CD4-positive, alpha-beta T cell treated with Interferon alpha-2 for 1 hour (primary cell): ENCODE measurements around the gene GLP1R.

Experiments used
- DNase-seq, 2 donors: peaks; one replicate each; pipeline ENCODE4 v3.0.0-alpha.2; 2020 to 2022

Gene GLP1R

GRCh38 chr6:39047434-39048327, 900 bp upstream of the GLP1R start:
- DNase-seq: no peak

GRCh38 chr6:39049575-39050283, 1.1 kb downstream of the GLP1R start:
- DNase-seq: no peak

- no peak for DNase-seq
Observed at GRCh38 chr6:39050453-39051112, 2.0 kb downstream of the GLP1R start.

DNA sequence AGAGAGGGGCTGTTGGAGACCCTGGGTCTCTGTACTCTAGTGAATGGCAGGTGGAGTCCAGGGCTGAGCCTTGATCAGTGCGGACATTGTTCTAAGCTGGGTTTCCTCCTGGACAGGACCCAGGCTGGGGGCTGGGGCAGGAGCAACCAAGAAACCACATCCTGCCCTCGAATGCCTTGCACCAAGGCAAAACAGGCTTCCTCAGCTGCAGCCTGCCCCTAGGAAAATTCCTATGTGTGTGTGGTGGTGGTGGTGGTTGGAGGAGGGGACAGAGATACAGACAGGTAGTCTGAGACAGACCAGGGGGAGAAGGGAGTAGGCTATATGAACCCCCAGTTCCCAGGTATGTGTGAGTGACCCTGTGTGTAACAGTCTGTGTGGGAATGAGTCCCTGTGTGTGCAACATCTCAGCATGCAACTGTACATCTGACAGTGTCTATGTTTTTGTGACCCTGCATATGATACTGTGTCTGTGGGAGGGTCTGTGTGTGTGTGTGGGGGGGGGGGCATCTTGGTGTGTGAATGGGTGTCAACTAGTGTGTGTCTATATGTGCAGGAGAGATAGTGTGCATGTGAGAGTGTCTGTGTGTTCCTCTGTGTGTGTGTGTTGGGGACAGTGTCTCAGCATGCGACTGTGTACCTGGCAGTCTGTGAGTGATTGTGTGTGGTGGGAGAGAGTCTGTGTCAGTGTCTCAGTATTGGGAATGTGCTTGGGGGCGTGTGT, 3.0 kb downstream of the GLP1R start:
- DNase-seq: no peak

GRCh38 chr6:39053016-39053624, 4.5 kb downstream of the GLP1R start:
- DNase-seq: no peak

- DNase-seq: no peak
Observed at GRCh38 chr6:39053854-39054576, 5.4 kb downstream of the GLP1R start.

DNA sequence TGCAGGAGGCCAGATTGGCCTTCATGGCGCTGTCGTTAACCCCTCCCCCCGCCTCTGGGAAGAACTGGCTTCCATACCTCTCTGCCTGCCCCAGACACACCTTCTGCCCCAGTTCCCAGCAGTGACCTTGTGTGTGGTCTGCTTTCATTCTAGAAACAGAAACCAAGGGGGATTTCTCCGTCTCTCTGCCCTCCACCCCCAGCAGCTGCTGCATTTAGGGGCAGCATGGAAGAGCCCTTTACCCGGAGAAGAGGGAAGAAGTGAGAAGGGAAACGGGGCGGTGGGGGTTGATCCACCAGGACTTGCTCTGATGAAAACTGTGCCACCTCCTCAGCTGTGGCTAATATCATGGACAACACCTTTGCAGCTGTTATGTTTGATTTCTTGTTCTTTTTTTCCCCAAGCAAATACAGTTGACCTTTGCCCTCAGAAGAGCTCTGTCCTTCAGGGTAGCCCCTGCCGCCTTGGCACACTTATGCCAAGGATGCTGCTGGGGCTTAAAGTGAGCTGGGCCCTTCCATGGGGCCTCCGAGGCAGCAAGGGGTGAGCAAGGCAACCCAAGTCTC, 6.1 kb downstream of the GLP1R start:
- no peak for DNase-seq

DNA sequence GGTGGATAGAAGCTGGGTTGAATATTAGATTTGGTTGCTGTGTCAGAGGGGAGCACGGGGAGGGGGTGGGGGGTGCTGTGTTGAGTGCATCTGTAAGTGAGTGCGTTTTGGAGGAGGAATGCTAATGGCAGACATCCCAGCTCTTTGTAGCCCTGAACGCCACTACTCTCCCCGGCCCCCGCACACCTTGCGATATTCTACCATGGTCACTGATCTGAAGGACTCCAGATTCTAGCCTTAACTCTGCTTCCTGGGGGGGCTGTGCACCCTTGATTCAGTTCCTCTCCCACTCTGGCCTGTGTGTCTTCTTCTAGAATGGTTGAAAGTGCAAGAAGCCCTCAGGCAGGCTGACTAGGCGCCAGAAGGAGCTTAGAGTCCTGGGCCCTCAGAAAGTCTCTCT, 7.1 kb downstream of the GLP1R start:
- no peak for DNase-seq

DNA sequence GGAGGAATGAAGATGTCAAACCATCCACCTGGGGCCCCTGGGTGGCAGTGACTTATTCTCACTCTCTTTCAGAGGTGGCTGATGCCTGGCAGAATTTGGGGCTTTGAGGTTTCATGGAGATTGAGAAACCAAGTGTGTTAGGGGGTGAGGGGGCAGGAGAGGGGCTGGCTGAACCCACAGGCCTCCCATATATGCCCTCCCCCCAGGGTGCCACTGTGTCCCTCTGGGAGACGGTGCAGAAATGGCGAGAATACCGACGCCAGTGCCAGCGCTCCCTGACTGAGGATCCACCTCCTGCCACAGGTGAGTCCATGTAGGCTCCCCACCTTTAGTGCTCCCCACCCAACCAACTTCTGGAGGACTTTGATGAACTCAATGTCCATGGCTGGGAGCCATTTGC, 7.6 kb downstream of the GLP1R start:
- no peak for DNase-seq

DNA sequence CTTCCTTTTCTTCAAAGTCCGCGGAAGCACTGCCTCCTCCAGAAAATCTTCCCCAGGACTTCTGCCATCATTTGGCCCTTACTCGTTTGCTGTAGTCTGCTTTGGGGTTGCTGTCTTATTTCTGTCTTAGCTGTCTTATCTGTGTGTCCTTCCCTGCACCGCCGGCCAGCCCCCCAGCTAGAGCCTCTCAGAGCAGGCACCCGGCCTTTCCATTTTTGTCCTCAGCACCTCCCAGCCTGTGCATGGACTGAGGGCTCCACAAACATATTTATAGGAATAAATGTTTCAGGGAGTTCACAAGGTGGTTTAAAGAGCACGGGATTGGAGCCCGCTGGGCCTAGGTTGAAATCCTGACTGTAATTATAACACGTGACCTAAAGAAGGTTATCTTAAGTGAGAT, 8.1 kb downstream of the GLP1R start:
- no peak for DNase-seq

- no peak for DNase-seq
Observed at GRCh38 chr6:39057251-39058155, 8.9 kb downstream of the GLP1R start.

- DNase-seq: no peak
Observed at GRCh38 chr6:39058471-39059147, 10.0 kb downstream of the GLP1R start.

GRCh38 chr6:39059496-39060310, 11.1 kb downstream of the GLP1R start:
- DNase-seq: no peak

DNA sequence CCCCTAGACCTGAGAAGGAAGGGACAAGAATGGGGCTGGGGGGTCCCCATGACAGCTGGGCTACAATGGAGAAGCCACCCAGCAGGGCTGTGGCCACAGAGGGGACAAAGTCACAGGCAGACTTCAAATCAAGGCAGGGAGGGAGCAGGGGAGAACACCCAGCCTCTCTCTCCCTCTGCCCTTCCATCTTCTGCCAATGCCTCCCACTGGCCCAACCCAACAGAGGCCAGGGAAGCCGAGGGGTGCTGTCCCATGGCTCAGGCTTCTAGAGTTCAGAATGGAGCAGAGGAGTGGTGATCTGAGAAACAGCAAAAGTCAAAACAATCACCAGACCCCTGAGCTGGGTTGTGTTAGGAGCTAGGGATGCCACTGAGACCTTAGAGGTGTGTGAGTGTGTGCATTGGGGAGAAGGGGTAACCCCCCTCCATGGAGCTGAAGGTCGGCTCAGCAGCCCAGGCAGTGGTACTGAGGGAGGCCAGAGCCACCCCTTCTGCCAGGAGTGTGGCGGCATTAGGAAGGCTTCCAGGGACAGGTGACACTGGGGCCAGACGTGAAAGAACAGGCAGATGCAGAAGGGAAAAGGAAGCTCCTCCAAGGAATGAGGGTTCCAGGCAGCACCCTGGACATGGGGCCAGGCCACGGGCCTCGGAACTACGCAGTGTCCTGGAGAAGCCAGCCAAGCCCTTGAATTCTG, 12.0 kb downstream of the GLP1R start:
- no peak for DNase-seq

- DNase-seq: no peak
Observed at GRCh38 chr6:39061182-39061581, 12.6 kb downstream of the GLP1R start.

DNA sequence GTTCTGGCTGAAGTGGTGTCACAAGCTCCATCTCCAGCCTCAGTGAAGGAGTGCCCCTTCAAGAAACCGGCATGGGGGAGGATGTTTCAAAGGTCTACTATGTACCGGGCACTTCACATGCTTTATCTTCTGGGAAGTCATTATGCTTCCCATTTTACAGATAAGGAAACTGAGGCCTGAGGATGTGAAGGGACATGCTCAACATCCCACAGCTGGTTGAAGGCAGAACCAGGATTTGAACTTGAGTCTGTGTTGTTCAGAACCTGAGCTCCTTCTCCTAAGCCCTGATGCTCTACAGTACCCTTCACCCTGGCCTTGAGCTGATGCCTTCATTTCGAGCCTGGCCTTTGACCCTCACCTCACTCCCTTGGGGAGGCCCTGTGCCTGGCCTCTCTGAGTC, 13.0 kb downstream of the GLP1R start:
- no peak for DNase-seq

- DNase-seq: no peak
Observed at GRCh38 chr6:39062014-39062740, 13.6 kb downstream of the GLP1R start.

DNA sequence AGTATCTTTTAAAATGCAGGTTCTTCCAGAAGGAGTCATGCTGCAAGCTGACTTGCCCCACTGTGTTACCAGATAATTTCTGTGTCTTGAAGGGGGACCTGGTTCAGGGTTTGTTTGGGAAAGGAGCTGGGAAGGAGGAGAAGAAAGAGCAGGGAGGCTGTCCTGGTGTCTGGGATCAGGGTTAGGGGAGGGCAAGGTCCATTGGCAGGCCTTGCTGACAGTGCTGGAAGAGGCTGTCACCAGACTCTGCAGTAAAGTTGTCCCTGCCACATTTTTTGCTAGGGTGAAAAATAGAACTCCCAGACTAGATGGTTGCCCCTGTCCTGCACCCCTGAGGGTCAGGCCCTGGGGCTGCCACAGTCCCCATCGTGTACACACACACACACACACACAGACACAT, 14.9 kb downstream of the GLP1R start:
- no peak for DNase-seq
